ENCODE measurements around the gene OR52K1.

GRCh38 chr11:4433856-4434255 is 48.6 kb upstream of the OR52K1 start:
- TF ChIP-seq CTCF (IDR thresholded peaks at IDR 0.05), result no peak
- TF ChIP-seq POLR2A (IDR thresholded peaks at IDR 0.05), result no peak

Measured in esophagus squamous epithelium (tissue), 4 donors.